ENCODE results near the gene AGXT.

Gene AGXT

DNA sequence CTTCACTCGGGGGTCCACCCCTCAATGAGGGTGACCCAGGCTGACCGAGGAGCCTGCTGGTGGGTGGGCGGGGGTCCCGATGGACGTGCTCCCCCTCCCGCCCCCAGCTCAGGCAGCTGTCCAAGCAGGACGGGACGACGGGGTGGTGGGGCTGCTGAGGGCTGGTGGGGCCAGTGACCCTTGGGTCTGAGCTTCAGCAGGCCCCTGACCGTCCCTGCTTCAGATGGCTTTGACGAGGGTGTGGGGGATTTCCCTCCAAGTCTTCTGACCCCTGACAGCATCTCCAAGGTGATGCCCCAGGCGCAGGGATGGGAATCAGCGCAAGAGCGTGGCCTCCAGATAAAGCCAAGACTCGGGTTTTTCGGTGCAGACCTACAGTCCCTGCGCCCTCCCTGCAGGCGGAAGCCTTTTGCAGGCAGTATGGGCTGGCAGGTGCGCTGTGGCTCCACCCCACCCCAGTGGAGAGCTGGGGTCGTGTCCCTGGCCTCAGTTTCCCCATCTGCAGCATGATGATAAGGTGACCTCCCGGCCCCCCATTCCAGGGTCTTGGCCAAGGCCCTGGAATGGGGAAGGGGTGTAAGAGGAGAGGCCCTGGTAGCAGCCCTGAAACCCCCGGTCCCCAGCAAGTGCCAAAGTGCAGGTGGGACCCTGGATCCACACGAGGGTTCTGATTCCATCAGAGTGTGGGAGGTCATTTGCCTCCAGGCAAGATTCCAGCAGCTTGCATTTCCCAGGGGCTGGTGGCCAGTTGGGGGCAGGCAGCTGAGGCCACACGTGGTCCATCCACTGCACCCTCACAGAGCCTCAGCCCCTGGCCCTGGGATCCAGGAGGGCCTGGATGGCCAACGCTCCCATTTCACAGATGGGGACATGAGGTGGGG lies 46.3 kb downstream of the AGXT start:
- no peak for DNase-seq (ENCODE audit: low read depth in 3 of 3)

- DNase-seq (ENCODE audit: low read depth in 3 of 3): no peak
Measured at GRCh38 chr2:240915526-240916341, 47.1 kb downstream of the AGXT start.

DNA sequence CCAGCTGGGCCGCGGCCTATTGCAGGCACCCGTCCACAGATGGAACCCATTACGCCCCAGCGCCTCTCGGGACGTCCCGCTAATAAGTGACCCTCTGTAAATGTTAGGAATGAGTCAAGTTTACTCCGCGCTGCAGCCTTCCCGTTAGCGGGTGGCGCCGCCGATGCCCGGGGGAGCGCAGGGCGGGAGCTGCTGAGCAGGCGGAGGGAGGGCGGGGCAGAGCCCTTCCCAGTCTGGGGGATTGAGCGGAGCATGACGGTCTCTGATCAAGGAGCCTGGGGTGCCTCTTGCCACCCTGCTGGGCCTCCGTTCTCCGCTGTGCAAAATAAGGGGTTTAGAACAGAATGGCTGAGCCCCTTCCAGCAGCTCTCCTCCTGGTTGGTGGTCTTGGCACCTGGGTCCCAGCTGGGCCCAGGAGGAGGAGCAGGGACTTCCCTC lies 48.0 kb downstream of the AGXT start:
- DNase-seq (ENCODE audit: low read depth in 3 of 3): no peak

DNA sequence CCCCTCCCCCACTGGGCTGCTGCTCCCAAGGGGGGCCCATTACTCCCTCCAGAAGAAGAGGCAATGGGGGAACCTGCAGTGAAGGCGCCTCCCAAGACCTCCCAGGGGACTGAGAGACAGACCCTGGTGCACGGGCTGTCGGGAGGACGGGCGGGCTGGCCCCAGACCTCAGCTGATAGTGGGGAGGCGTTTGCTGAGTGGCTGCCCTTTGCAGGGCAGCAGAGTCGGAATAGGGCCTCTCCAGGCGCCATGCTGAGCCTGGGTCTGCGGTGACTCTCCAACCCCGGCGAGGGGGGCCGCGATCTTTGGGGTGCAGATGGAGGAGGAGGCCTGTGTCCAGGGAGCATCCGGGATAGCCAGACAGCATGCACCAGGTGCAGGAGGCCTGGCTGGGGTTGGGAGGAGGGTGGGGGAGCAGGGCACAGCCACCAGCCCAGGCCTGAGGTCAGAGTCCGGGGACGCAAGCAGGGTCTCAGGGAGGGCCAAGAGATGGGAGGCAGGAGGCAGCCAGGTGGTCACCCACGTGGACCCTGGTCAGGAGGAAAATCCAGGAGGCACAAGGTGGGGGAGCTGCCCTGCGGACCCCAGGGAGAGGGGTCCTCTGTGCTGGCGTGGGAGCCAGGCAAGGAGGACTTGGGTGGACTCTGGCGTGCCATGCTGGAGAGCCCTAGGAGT lies 48.5 kb downstream of the AGXT start:
- DNase-seq (ENCODE audit: low read depth in 3 of 3): no peak

DNA sequence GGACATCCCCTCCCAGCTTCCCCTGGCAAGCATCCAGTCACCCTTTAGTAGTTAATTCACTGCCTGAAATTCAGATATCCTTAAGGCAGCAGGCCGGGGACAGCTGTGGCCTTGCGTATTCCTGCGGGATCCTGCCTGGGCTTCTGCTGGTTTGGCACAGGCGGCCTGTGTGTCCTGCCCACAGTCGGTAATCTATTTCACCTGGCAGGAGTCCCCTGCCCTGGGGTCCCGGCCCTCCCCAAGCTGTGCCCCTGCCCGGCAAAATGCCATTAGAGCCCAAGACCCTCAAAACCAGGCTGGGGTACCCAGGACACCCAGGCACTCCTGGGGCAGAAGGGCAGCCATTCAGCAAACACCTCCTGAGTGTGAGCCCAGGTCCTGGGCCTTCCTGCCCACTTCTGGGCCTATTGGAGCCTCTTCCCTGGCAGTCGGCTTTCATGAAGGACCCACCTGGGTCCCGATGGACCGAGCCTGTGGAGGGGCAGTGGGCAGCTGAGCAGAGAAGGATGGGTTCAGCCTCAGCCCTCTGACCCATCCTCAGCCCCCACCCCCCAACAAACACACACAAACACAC lies 49.1 kb downstream of the AGXT start:
- DNase-seq (ENCODE audit: low read depth in 3 of 3): no peak

DNA sequence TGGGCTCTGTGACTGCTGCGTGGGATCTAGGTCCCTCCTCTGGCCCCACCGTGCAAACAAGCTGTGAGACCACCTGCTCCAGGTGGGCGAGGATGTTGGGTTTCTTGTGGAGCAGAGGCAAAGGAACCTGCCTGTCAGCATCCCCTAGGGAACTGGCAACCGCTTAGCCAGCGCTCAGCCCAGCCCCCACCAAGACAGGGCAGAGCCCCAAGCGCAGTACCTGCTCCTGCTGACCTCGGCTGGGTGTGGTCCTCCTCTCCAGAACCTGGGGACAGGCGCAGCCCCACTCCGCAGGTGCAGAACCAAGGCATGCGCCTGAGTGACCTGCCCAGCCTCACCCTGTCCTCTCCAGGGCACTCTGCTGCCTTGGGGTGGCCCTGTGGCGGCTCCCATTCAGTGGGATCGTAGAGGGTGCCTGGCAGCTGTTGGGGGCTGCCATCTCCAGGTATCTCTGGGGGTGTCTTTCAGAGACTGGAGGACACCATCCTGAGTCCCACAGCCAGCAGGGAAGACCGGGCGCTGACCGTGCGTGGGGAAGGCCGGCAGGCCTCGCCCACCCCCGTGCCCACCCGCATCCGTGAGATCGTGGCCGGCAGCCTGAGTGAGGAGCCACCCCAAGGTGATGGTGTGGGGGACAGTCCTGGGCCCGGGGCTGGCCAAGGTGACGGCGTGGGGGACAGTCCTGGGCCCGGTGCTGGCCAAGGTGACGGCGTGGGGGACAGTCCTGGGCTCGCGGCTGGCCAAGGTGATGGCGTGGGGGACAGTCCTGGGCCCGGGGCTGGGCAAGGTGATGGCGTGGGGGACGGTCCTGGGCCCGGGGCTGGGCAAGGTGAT lies 49.9 kb downstream of the AGXT start:
- DNase-seq (ENCODE audit: low read depth in 3 of 3): no peak

GRCh38 chr2:240919161-240919781 lies 50.6 kb downstream of the AGXT start:
- no peak for DNase-seq (ENCODE audit: low read depth in 3 of 3)

DNA sequence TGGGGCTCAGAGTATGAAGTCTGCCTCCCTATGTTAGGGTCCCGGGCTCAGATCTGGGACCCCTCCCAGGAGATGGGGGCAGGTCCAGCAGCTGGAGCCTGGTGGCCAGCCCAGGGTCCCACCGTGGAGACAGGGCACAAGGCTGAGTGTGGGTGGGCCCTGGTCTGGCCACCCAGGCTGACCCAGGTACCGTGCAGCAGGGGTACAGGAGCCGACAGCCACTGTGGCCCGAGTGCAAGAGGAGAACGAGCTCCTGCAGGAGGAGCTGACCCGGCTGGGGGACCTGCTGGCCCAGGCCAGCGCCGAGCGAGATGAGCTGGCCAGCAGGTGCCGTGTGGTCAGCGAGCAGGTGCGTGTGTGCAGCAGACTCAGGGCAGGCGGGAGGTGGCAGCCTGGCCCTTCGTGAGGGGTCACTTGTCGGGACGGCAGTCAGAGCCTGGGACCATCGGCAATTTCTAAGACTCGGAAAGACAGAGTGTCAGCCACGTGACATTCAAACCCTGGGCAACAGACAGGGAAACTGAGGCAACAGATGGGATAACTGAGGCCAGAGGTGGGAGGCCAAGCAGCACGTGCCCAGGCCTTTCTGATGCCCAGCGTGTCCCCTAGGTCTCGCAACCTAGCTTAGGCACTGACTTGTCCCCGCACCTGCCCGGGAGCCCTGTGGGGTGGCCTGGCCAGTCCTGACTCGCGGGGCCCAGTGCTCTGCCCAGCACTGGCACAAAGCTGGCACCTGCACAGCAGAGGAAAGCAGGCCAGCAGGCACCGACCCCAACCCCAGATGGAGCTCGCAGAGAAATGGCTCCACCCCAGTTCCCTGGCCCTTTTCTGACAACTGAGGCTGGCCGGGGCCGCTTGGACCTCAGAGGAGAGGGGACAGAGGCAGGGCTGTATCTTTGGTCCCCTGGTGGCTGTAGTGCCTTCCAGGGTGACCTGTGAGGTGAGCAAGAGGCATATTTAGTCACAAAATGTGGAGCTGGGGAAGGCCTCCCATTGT lies 51.5 kb downstream of the AGXT start:
- DNase-seq (ENCODE audit: low read depth in 3 of 3): no peak

GRCh38 chr2:240920783-240921231 lies 52.2 kb downstream of the AGXT start:
- DNase-seq (ENCODE audit: low read depth in 3 of 3): no peak

DNA sequence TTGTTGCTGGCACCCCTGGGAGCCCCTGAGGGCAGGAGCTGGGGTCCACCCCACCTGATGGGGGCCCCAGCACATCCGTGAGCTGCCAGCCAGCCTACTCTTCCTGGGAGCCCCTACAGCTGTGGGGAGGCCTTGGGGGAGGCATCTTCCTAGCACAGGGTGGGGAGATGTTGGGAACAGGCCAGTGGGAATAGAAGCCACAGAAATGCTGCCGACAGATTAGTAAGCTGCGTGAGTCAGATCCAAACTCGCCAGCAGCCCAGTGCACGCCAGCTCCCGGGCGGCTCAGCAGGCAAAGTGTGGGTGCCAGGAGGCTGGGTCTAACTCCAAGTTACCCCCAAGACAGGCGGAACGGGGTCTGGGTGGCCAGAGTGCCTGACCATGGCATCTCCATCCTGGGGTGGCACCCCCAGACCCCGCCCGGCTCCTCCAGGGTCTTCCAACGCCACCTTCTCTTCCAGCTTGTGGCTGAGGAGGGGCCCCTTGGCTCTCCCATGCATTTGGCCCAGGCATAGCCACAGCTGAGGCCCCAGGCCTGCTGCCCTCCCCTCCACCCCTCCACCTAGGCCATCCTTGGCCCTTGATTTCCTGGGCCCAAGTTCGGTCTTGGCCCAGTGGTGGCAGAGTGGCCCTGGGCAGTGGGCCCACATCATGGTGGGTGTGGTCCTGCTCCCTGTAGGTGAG lies 52.8 kb downstream of the AGXT start:
- no peak for DNase-seq (ENCODE audit: low read depth in 3 of 3)

DNA sequence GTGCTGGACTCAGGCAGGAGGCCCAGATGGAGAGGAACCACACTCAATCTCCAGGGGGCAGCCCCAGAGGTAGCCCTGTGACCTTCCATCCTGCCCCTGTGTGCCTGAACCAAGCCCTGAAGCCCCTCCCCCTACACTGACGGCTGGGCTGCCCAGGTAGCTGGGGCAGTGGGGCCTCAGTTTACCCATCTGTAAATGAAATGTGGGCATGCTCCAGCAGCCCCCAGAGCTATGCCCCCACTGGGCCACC lies 53.3 kb downstream of the AGXT start:
- DNase-seq (ENCODE audit: low read depth in 3 of 3): no peak

DNA sequence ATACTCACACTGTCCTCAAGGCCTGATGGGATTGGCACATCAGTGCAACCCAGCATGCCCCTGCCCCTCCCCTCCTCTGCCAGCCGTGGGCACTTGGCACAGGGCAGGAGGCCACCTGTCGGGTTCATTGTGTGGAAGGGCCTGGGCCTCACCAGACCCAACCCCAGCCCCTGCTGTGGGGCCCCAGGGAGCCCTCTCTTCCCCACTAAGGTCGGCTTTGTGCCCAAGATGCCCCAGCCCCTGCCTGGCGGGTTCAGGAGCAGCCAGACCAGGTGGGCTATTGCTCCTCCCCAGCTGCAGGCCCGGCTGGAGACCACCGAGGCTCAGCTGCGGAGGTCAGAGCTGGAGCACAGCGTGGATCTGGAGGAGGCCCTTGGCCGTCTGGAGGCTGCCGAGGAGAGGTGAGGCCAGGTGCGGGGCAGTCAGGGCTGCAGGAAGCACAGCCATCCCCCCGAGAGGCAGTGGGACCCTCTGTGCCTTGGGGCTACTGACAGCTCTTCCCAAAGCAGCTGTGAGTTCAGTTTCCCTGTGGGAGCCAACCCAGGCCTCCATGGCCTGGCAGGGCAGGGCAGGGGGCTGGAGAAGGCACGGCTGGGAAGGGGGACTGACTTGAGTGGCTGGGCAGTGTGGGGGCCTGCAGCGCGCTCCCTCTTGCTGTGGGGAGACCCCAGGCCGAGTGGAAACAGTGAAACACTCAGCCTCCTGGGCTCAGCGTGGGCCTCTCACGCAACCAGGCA lies 53.8 kb downstream of the AGXT start:
- no peak for DNase-seq (ENCODE audit: low read depth in 3 of 3)

DNA sequence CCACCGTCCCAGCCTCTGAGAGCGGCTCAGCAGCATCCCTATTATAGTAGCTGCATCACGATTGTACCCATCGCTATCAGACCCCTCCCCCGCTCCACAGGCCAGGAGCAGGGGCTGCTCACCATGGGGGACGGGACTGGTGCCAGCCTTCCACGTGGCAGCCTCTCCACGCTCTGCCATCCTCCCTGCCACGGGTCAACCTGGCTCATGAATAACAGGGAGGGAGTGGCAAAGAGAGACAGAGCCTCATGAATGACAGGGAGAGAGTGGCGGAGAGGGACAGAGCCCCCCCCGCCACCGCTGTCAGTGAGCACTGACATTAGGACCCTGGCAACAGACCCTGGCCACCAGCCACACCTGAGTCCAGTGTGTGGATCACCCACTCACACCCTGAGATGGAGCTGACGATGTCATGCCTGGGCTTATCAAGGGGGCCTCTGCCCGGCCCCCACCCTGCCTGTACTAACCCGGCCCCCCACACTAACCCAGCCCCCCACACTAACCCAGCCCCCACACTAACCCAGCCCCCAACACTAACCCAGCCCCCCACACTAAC lies 54.4 kb downstream of the AGXT start:
- DNase-seq (ENCODE audit: low read depth in 3 of 3): no peak

GRCh38 chr2:240925191-240925567 lies 56.6 kb downstream of the AGXT start:
- no peak for DNase-seq (ENCODE audit: low read depth in 3 of 3)

DNA sequence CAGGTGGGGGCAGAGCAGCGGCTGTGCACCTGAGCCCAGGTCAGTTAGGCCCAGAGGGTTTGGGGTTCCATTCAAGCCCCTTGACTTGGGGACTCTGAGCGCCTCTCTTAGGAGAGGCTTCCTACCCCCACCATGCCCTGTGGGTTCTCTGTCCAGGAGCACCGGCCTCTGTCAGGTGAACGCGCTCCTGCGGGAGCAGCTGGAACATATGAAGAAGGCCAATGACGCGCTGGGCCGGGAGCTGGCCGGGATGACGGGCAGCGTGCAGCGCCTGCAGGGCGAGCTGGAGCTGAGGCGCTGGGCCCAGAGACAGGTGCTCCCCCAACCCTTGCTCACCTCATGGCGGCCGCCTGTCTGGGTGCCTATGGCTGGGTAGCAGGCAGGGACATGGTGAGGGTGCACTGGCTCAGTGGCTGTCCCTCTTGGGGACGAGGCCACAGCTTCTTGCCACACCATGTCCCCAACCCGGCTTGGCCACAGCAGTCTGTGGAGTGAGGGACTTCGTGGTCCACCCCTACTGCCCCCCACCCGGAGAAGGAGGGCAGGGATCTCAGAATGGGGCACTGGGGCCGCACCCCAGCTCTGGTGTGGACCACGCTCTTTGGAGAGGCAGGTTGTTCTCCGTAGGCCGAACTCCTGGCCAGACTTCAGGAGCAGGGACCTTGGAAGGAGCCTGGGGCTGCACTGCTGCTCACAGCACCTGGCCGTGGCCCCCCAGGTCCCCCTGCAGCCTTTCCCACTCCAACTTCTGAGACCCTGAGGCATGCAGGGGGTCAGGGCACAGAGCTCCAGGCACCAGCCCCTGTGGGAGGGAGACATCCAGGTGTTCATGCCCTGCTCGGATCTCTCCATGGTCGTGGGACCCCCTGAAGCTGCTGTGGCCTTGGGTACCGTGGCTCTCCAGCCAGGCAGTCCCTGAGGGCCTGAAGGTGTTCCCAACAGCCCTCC lies 57.2 kb downstream of the AGXT start:
- DNase-seq (ENCODE audit: low read depth in 3 of 3): no peak

GRCh38 chr2:240926516-240927389 lies 58.1 kb downstream of the AGXT start:
- DNase-seq (ENCODE audit: low read depth in 3 of 3): no peak
